Measurements from ENCODE around the gene KDM5D. TPM values are rescaled to one million over a fixed set of nuclear protein-coding genes. Genes with fewer than 3 reads are reported as not detected.

KDM5D gene
- total and polyA plus RNA-seq, 12 donors: 9.4 to 38.9 (median 30.6) TPM; not detected in 3

DNA sequence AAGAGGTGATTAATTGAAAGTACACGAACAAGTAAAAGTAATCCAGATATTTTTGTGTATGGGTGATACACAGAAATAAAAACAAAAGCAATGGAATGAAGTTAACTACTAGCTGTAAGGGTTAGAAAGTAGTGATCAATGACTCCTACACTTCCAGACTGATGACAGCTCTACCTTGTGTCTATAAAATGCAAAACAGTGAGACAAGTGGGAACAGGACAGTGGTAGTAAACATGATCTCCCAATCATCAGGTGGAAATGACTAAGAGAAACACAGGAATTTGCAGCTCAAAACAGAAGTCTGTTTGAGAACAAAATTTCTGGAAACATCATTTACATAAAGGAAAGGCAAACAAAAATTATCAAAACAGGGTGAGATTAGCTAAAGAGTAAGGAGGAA lies 10.1 kb downstream of the KDM5D start:
- peaks cover 0 to 100% (median 0%) of the 10 kb centered on the region in 9 donors for H3K36me3 ChIP-seq
- WGBS, 2 donors: 73 to 79% methylated on average over 1 of the region's 1 CpG

GRCh38 chrY:19717950-19718349 lies 26.6 kb downstream of the KDM5D start:
- Histone ChIP-seq H3K9me3 (peaks cover 0 to 3% (median 0%) of the 10 kb centered on the region in 11 donors), H3K4me3 (no peak overlapping the region), H3K27me3 (no peaks in the 10 kb centered on the region), H3K36me3 (peaks cover 0 to 100% (median 13%) of the 10 kb centered on the region in 9 donors), H3K4me1 (no peaks in the 10 kb centered on the region), H3K27ac (no peak overlapping the region)
- TF ChIP-seq, protein P1, sequence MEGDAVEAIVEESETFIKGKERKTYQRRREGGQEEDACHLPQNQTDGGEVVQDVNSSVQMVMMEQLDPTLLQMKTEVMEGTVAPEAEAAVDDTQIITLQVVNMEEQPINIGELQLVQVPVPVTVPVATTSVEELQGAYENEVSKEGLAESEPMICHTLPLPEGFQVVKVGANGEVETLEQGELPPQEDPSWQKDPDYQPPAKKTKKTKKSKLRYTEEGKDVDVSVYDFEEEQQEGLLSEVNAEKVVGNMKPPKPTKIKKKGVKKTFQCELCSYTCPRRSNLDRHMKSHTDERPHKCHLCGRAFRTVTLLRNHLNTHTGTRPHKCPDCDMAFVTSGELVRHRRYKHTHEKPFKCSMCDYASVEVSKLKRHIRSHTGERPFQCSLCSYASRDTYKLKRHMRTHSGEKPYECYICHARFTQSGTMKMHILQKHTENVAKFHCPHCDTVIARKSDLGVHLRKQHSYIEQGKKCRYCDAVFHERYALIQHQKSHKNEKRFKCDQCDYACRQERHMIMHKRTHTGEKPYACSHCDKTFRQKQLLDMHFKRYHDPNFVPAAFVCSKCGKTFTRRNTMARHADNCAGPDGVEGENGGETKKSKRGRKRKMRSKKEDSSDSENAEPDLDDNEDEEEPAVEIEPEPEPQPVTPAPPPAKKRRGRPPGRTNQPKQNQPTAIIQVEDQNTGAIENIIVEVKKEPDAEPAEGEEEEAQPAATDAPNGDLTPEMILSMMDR (IDR thresholded peaks at IDR 0.05): no peak
- no peak for DNase-seq
- ATAC-seq: no peak
- intact Hi-C loops (cut with DNase I): no loop called here

More for the DNA sequence above, 10.1 kb downstream of the KDM5D start:
- intact Hi-C loops (cut with DNase I): no loop called here
- no peak for DNase-seq
- ATAC-seq: no peak
- Histone ChIP-seq H3K4me1 (peaks cover 0 to 22% (median 0%) of the 10 kb centered on the region in 9 donors), H3K9me3 (no peaks in the 10 kb centered on the region), H3K27me3 (no peaks in the 10 kb centered on the region), H3K4me3 (no peak overlapping the region), H3K27ac (no peak overlapping the region)
- TF ChIP-seq, protein P1 (IDR thresholded peaks at IDR 0.05): no peak

DNA sequence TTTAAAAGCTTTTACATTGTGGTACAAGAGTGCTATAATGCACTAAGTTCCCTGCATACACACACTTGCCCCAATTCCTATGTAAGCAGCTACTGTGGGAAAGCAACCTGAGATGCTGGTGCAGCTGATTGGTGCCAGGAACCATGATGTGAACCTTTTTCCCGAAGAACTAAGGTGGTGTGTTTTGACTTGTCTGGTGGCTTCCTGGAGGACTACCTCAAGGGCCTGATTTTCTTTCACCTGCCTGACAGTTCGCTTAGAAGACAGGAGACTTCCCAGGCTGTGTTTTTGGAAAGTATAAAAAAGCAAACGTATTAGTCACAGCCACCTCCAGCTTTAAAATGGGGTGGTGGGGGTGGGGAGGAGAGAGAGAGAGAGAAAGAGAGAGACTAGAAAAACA lies 27.4 kb downstream of the KDM5D start:
- H3K27ac ChIP-seq: no peak overlapping the region
- H3K9me3 ChIP-seq: no peaks in the 10 kb centered on the region
- H3K4me1 ChIP-seq: no peaks in the 10 kb centered on the region
- intact Hi-C loops (cut with DNase I): no loop called here
- TF ChIP-seq, protein P1 (IDR thresholded peaks at IDR 0.05): no peak
- H3K4me3 ChIP-seq: no peak overlapping the region
- 93 to 95% methylated on average over 3 of the region's 3 CpGs for WGBS, 2 donors
- DNase-seq (no peak), ATAC-seq (no peak)
- H3K36me3 ChIP-seq: peaks cover 0 to 100% (median 13%) of the 10 kb centered on the region in 9 donors
- H3K27me3 ChIP-seq: no peaks in the 10 kb centered on the region

DNA sequence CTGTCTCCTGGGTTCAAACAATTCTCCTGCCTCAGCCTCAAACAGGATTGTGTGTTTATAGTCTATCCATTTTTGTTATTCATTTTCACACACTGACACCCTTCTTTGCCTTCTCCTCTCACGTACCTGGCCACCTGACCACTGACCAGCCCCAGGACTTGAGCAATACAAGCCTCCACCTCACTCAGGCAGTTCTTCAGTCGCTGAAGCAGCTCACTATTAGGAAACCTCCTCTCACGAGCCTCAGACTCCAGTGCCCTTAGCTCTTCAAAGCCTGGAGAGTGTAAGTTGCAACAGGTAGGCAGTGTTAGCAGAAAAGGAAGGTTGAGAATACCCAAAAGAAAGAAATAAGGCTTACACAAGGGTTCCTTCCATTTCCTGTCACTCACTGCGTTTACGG lies 29.3 kb downstream of the KDM5D start:
- no peak overlapping the region for H3K4me3 ChIP-seq
- 95 to 97% methylated on average over 5 of the region's 5 CpGs for WGBS, 2 donors
- no peaks in the 10 kb centered on the region for H3K9me3 ChIP-seq
- intact Hi-C loops (cut with DNase I): no loop called here
- no peaks in the 10 kb centered on the region for H3K27me3 ChIP-seq
- TF ChIP-seq, protein P1 (IDR thresholded peaks at IDR 0.05): no peak
- no peak for DNase-seq
- peaks cover 0 to 99% (median 13%) of the 10 kb centered on the region in 9 donors for H3K36me3 ChIP-seq
- no peaks in the 10 kb centered on the region for H3K4me1 ChIP-seq
- no peak for ATAC-seq
- no peak overlapping the region for H3K27ac ChIP-seq

All from heart right ventricle (tissue), 16 donors.